Activated CD8-positive, alpha-beta T cell treated with anti-CD3 and anti-CD28 coated beads for 36 hours (primary cell): ENCODE measurements around the gene DNAH8. TPM values are rescaled to one million over a fixed set of nuclear protein-coding genes. Genes with fewer than 3 reads are reported as not detected.

ENCODE experiments used
- ATAC-seq: fragments of 200-7000 bp; cut with Tn5 transposase; one replicate; pipeline ENCODE4 v1.10.0; 2021; ENCODE audit warnings: mild to moderate bottlenecking, moderate library complexity
- CTCF ChIA-PET: fragments of 350-600 bp; sonication (Branson Sonifier 250); formaldehyde crosslinking; loops from one replicate; lab custom pipeline; 2021; ENCODE audit warnings: antibody characterized with exemption; lab: Charles Lee
- POLR2A ChIA-PET: fragments of 350-600 bp; sonication (Branson Sonifier 250); formaldehyde crosslinking; loops from one replicate; lab custom pipeline; 2021; ENCODE audit warnings: antibody characterized with exemption; lab: Charles Lee
- DNase-seq: peaks from one replicate; pipeline ENCODE4 v3.0.0-alpha.2; 2020
- H3K27ac Mint-ChIP-seq: one replicate; pipeline ENCODE4 v1.8.0; 2021; ENCODE audit warnings: mild to moderate bottlenecking, mixed read lengths
- H3K27me3 Mint-ChIP-seq: one replicate; pipeline ENCODE4 v1.8.0; 2021; ENCODE audit warnings: mixed read lengths
- H3K36me3 Mint-ChIP-seq: one replicate; pipeline ENCODE4 v1.8.0; 2021; ENCODE audit warnings: low read depth, mixed read lengths
- H3K4me1 Mint-ChIP-seq: one replicate; pipeline ENCODE4 v1.8.0; 2021; ENCODE audit warnings: low read depth, mixed read lengths
- H3K4me3 Mint-ChIP-seq: one replicate; pipeline ENCODE4 v1.8.0; 2021; ENCODE audit warnings: mild to moderate bottlenecking, moderate library complexity, mixed read lengths
- H3K9me3 Mint-ChIP-seq: one replicate; pipeline ENCODE4 v1.8.0; 2021; ENCODE audit warnings: mixed read lengths
- intact Hi-C: fragments of 100-400 bp; cut with micrococcal nuclease; formaldehyde crosslinking; loops from one replicate; pipeline ENCODE4 v1.10.0; 2022
- total RNA-seq, 2 experiments: library from RNA; stranded (reverse); gene quantifications; one replicate each; pipeline ENCODE4 v1.2.3, GENCODE V29; 2021
- TF ChIP-seq, protein P1 (sequence below): fragments of 200-600 bp; IDR thresholded peaks from one replicate; pipeline ENCODE4 v1.8.0; 2022; ENCODE audit warnings: antibody characterized with exemption, mild to moderate bottlenecking

The DNAH8 gene
- total RNA-seq, 2 experiments from 2014 or later = not detected

- no peaks in the 10 kb centered on the region for H3K4me1 Mint-ChIP-seq
- no peak overlapping the region for H3K4me3 Mint-ChIP-seq
- no peaks in the 10 kb centered on the region for H3K9me3 Mint-ChIP-seq
- ChIA-PET POLR2A (no interaction called here), CTCF (no interaction called here)
- intact Hi-C loops = no loop called here
- H3K27me3 Mint-ChIP-seq = peaks cover 14% of the 10 kb centered on the region
- TF ChIP-seq, protein P1, sequence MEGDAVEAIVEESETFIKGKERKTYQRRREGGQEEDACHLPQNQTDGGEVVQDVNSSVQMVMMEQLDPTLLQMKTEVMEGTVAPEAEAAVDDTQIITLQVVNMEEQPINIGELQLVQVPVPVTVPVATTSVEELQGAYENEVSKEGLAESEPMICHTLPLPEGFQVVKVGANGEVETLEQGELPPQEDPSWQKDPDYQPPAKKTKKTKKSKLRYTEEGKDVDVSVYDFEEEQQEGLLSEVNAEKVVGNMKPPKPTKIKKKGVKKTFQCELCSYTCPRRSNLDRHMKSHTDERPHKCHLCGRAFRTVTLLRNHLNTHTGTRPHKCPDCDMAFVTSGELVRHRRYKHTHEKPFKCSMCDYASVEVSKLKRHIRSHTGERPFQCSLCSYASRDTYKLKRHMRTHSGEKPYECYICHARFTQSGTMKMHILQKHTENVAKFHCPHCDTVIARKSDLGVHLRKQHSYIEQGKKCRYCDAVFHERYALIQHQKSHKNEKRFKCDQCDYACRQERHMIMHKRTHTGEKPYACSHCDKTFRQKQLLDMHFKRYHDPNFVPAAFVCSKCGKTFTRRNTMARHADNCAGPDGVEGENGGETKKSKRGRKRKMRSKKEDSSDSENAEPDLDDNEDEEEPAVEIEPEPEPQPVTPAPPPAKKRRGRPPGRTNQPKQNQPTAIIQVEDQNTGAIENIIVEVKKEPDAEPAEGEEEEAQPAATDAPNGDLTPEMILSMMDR = no peak
- no peak for ATAC-seq
- DNase-seq = no peak
- H3K27ac Mint-ChIP-seq = no peak overlapping the region
- no peaks in the 10 kb centered on the region for H3K36me3 Mint-ChIP-seq
These were observed 270.7 kb downstream of the DNAH8 start for GRCh38 chr6:38985839-38986238.

DNA sequence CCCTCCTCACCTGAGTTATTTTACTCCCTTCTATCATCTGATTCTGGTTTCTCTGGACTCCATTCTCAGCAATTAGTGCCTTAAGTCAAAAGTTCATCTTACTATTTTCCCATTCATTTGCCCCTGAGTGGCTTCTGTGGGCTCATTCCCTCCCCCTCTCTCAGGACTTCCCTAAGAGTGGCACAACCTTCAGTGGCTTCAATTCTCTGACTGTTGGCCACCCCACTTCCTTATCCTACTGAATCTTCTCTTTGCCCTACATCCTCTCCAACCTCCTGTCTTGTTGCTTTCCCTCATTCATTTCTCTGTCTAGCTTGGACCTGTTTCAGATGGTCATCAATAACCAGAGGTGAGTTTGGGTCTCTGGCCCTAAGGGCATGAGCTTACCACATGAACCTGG is 272.4 kb downstream of the DNAH8 start:
- Mint-ChIP-seq H3K4me1 (no peaks in the 10 kb centered on the region), H3K4me3 (no peak overlapping the region), H3K27me3 (peaks cover 16% of the 10 kb centered on the region), H3K9me3 (no peaks in the 10 kb centered on the region), H3K36me3 (no peaks in the 10 kb centered on the region), H3K27ac (no peak overlapping the region)
- ATAC-seq (no peak), DNase-seq (no peak)
- CTCF ChIA-PET = interaction anchor here (1.1 to 2.1 kb wide), 5 partner anchors 9 to 101 kb away, joined by 3 to 13 read pairs (median 5); no protein-coding TSS in a partner anchor
- intact Hi-C loops = no loop called here
- POLR2A ChIA-PET = no interaction called here
- TF ChIP-seq, protein P1 = no peak

DNA sequence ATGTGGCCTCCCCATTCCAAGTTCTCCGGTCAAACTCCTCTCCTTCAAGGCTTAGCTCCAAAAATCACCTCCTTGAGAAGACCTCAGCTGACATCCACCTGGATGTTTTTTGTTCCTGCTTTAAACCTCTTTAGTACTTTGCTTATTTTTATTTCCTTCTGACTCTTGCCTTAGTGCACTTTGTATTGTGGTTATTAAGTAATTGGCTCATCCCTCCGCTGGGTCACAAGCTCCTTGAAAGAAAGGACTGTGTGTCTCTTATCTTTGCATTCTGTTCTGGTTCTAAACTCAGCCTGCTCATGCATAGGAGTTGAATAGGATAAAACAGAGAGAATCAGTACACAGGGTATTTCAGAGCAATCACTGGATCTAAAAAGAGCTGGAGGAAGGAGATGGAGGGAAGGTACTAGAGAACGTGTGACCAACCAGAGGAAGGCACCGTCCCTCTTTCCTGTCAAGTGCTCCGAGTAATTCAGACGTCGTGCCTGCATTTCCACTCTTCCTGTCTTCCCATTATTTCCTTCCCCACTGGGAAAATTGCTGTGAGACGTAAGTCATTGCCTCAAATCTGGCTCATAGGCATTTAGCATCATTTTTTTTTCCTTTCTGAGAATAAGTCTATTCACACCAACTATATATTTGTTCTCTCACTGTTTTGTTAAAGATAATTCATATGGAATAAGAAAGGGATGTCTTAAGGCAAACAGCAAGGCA is 273.8 kb downstream of the DNAH8 start:
- Mint-ChIP-seq H3K27me3 (peaks cover 11% of the 10 kb centered on the region), H3K4me1 (no peaks in the 10 kb centered on the region), H3K4me3 (no peak overlapping the region), H3K9me3 (no peaks in the 10 kb centered on the region), H3K36me3 (no peaks in the 10 kb centered on the region), H3K27ac (no peak overlapping the region)
- no peak for DNase-seq
- TF ChIP-seq, protein P1 = no peak
- intact Hi-C loops = no loop called here
- ChIA-PET POLR2A (no interaction called here), CTCF (interaction anchor here (1.1 to 2.1 kb wide), 5 partner anchors 8 to 17 kb away, joined by 3 to 13 read pairs (median 5); no protein-coding TSS in a partner anchor)
- no peak for ATAC-seq

- Mint-ChIP-seq H3K27me3 (peaks cover 11% of the 10 kb centered on the region), H3K4me3 (no peak overlapping the region), H3K4me1 (no peaks in the 10 kb centered on the region), H3K36me3 (no peaks in the 10 kb centered on the region), H3K27ac (no peak overlapping the region), H3K9me3 (no peaks in the 10 kb centered on the region)
- CTCF ChIA-PET = interaction anchor here (1.0 to 1.6 kb wide), 3 partner anchors 17 to 313 kb away, joined by 3 to 5 read pairs (median 4); no protein-coding TSS in a partner anchor
- TF ChIP-seq, protein P1 = no peak
- POLR2A ChIA-PET = no interaction called here
- no peak for ATAC-seq
- intact Hi-C loops = no loop called here
- DNase-seq = no peak
These were observed 275.4 kb downstream of the DNAH8 start for GRCh38 chr6:38990475-38990874.

DNA sequence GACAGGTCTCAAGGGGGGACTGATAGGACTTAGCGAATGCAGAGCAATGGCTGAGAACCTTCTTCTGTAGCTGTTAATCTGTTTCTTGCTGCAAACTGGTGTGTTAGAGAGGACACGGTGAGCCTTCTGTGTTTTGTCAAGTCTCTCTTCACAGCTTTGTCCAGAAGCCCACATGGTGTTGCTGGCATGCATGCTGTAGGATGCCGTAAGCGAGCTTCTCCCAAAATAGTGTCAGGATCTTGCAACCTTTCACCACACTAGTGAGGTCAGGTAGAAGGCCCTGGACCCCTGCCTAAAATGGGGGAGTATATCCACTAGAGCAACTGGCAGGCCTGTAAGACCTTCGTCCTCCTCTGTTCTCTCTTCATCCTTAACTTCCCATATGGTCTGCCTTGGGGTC is 281.6 kb downstream of the DNAH8 start:
- ChIA-PET POLR2A (no interaction called here), CTCF (interaction anchor here (0.7 to 5.9 kb wide), 36 partner anchors 9 to 352 kb away, joined by 3 to 64 read pairs (median 4); partner anchors contain the start of gene SAYSD1)
- Mint-ChIP-seq H3K4me3 (no peak overlapping the region), H3K9me3 (no peaks in the 10 kb centered on the region), H3K27ac (no peak overlapping the region), H3K4me1 (no peaks in the 10 kb centered on the region), H3K27me3 (peaks cover 30% of the 10 kb centered on the region), H3K36me3 (no peaks in the 10 kb centered on the region)
- DNase-seq (no peak), ATAC-seq (no peak)
- intact Hi-C loops = loop anchor here (2.0 kb wide), 1 partner anchor 314 kb away; no protein-coding TSS in a partner anchor
- TF ChIP-seq, protein P1 = no peak
